Measurements from ENCODE around the gene TEX12. TPM values are rescaled to one million over a fixed set of nuclear protein-coding genes. Genes with fewer than 3 reads are reported as not detected.
"Not testable (repeated sequence)": the region's sequence is repeated elsewhere in the genome, so short reads cannot be mapped to it uniquely, and the experiment has no call there.

Gene TEX12
- total RNA-seq, 2 experiments from 2014 or later: 0.25 to 0.26 TPM

DNA sequence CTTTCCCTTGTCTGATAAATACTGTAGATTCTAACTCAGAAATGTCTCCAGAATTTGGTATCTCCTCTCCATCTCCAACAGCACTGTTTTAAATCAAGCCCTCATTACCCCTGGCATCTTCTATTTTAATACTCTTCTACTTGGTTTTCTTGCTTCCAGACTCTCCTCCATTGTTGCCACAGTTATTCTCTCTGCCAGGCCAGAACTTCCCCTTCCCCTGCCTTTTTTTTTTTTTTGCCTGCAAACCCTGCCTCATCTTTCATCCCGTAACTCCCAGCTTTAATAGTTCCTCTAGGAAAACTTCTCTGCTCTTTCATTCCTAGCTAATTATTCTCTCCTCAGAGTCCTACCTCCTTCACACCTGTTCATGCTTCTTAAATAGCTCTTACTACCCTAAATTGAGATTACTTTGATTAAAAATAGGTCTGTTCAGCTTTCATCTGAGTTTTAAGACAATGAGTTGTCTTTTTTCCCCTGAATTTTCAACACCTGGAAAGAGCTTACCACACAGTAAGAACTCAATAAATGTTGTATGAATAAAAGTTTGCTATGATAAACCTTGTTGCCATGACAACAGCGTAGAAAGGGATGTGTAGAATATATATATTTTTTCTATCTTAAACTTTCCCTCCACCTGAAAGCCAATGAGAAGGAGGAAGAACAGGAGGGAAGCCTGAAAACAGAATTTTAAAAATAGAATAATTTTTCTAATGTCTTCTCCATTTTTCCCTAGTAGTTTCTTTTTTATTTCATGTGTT lies 6.9 kb upstream of the TEX12 start:
- H3K36me3 Mint-ChIP-seq: peaks cover 2% of the 10 kb centered on the region
- H3K4me3 Mint-ChIP-seq: no peak overlapping the region
- H3K9me3 Mint-ChIP-seq: no peaks in the 10 kb centered on the region
- no peak overlapping the region for H3K27ac Mint-ChIP-seq
- DNase-seq: no peak
- H3K4me1 Mint-ChIP-seq: peaks cover 8% of the 10 kb centered on the region
- peaks cover 31% of the 10 kb centered on the region for H3K27me3 Mint-ChIP-seq

DNA sequence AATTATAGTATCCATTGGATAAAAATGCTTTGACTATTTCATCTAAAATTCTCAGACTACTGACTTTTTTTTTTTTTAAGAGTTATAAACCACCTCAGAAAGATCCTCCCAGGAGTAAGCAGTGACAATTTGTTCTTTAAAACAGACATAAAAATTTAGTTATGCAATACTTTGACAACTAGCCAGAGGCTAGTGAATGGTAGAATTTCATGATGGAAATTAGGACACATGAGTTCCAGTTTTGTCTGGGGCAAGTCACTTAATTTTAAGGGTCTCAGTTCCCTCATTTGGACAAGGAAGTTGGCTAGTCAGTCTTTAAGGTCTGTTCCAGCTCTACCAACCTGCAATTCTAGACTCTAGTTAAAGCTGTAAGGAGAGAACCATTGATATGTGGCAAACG lies 6.2 kb upstream of the TEX12 start:
- Mint-ChIP-seq H3K9me3 (no peaks in the 10 kb centered on the region), H3K4me3 (no peak overlapping the region), H3K36me3 (peaks cover 2% of the 10 kb centered on the region), H3K27ac (no peak overlapping the region), H3K27me3 (peaks cover 32% of the 10 kb centered on the region), H3K4me1 (peaks cover 8% of the 10 kb centered on the region)
- no peak for DNase-seq

DNA sequence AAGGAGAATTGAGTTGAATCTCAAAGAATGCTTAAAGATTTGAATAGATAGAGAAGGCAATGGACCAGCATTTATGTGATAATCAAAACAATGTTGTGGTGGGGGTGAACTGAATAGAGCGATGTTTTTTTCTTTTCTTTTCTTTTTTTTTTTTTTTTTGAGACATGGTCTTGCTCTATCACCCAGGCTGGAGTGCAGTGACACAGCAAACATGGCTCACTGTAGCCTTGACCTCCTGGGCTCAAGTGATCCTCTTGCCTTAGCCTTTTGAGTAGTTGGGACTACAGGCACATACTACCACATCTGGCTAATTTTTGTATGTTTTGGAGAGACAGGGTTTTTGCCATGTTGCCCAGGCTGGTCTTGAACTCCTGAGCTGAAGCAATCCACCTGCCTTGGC lies 5.0 kb upstream of the TEX12 start:
- not testable (repeated sequence) for DNase-seq, H3K36me3 Mint-ChIP-seq, H3K9me3 Mint-ChIP-seq, H3K27ac Mint-ChIP-seq, H3K4me1 Mint-ChIP-seq, H3K4me3 Mint-ChIP-seq
- H3K27me3 Mint-ChIP-seq: peaks cover 40% of the 10 kb centered on the region

DNA sequence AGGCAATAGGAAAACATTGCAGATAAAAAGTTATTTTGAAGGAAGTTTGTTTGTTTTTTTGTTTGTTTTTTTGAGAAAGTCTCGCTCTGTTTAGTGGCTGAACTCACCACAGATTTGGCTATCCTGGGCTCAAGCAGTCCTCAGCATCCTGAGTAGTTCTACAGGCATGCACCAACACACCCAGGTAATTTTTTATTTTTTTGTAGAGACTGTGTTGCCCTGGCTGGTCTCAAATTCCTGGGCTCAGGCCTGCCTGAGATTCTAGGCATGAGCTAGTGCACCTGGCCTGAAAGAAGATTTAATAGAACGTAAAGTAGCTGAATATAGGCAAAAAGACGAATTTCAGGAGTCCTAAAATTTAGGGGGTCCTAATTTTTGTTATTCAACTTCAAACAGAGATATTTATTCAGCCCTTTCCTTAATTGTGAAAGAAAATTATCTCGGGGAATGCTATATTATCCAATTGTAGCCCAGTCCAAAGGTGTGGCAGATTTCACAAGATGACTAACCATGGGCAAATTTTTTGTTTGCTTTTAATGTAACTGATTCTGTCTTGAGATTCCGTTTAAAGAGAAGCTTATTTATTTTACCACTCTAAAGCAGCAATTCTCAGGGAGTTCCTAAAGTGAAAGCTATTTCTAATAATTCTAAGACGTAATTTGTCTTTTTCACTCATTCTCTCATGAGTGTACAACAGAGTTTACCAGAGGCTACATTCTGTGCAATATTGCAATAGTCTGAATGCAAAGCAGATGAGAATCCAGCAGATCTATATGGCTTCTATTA lies 4.2 kb upstream of the TEX12 start:
- H3K36me3 Mint-ChIP-seq: peaks cover 2% of the 10 kb centered on the region
- no peak for DNase-seq
- no peak overlapping the region for H3K4me3 Mint-ChIP-seq
- H3K27ac Mint-ChIP-seq: no peak overlapping the region
- H3K27me3 Mint-ChIP-seq: peaks cover 47% of the 10 kb centered on the region
- no peaks in the 10 kb centered on the region for H3K9me3 Mint-ChIP-seq
- peaks cover 7% of the 10 kb centered on the region for H3K4me1 Mint-ChIP-seq

GRCh38 chr11:112163875-112164685 lies 3.1 kb upstream of the TEX12 start, which contains the start of gene IL18:
Gene IL18, minus strand, starts transcription at chr11:112164094. Its CDS starts 9,041 bp downstream, at chr11:112155053.
- Mint-ChIP-seq H3K27me3 (peaks cover 47% of the 10 kb centered on the region), H3K9me3 (no peaks in the 10 kb centered on the region), H3K4me3 (peak within 1 kb of the TSS; percentile 27), H3K4me1 (peaks cover 7% of the 10 kb centered on the region), H3K27ac (no peak within 1 kb of the TSS), H3K36me3 (peaks cover 2% of the 10 kb centered on the region)
- no peak for DNase-seq

DNA sequence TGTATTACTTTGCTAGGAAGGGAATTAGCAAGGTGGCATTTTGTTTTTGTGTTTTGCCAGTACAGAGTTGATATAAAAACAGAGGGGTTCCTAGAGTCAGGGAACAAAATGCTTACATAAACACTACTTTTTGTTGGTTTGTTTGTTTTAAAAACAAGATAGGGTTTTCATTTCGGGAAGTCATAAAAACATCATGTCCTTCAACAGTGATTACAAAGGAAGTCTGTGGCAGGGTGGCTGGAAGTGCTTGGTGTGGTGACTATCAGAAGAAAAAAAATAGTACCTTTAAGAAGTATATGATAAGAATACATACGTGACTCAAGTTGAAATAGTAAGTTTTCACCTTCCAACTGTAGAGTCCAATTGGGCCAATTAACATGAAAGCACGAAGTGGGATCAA lies 2.1 kb upstream of the TEX12 start:
- peaks cover 46% of the 10 kb centered on the region for H3K27me3 Mint-ChIP-seq
- DNase-seq: no peak
- no peaks in the 10 kb centered on the region for H3K9me3 Mint-ChIP-seq
- H3K4me1 Mint-ChIP-seq: peaks cover 7% of the 10 kb centered on the region
- H3K4me3 Mint-ChIP-seq: no peak overlapping the region
- no peak overlapping the region for H3K27ac Mint-ChIP-seq
- peaks cover 2% of the 10 kb centered on the region for H3K36me3 Mint-ChIP-seq

- Mint-ChIP-seq H3K36me3 (peaks cover 2% of the 10 kb centered on the region), H3K27me3 (peaks cover 44% of the 10 kb centered on the region), H3K9me3 (no peaks in the 10 kb centered on the region), H3K4me3 (no peak overlapping the region), H3K27ac (no peak overlapping the region), H3K4me1 (peaks cover 7% of the 10 kb centered on the region)
- no peak for DNase-seq
Observed at GRCh38 chr11:112166562-112166961, 610 bp upstream of the TEX12 start.

DNA sequence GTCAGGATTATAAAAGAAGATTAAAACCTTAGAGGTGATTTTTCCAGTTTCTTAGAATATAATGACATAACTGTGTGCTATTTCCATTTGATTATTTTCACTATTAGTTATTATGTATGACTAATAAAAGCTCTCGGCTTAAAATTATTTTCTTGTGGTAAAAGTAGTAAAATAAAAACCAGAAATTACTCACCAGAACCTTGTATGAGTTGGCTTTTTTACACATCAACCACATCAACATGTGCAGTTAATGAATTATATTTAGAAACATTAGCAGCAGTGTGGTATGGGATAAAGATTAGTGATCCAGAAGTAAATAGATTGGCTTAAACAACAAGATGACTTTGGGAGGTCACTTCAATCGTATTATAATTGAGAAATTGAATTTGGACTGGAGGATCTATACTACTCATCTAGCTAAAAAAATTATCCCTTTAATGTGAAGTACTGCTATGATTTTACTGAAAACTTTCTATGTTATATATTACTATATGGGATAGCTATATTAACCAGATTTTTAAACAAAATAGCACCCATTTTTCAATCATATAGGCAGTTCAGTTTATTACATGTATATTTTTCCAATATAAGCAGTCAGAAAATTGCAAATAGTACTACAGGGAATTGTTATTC lies 5.3 kb downstream of the TEX12 start:
- H3K27ac Mint-ChIP-seq: no peak overlapping the region
- peaks cover 33% of the 10 kb centered on the region for H3K27me3 Mint-ChIP-seq
- H3K4me3 Mint-ChIP-seq: no peak overlapping the region
- H3K9me3 Mint-ChIP-seq: no peaks in the 10 kb centered on the region
- H3K4me1 Mint-ChIP-seq: peaks cover 11% of the 10 kb centered on the region
- DNase-seq: no peak
- H3K36me3 Mint-ChIP-seq: no peaks in the 10 kb centered on the region

DNA sequence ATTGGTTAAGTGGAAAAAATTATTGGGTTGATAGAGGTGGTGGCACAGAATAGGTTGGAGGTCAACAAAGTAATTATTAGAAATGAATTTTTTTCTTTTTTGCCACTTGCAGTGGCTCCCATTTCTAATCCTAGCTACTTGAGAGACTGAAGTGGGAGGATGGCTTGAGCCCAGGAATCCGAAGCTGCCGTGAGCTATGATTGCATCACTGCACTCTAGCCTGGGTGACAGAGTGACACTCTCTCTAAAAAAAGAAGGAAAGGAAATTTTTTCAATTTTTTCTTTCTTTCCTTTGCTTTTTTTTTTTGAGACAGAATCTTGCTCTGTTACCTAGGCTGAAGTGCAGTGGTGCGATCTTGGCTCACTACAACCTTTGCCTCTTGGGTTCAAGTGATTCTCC lies 6.0 kb downstream of the TEX12 start:
- no peak for DNase-seq
- Mint-ChIP-seq H3K36me3 (no peaks in the 10 kb centered on the region), H3K9me3 (no peaks in the 10 kb centered on the region), H3K4me1 (peaks cover 11% of the 10 kb centered on the region), H3K27me3 (peaks cover 32% of the 10 kb centered on the region), H3K4me3 (no peak overlapping the region), H3K27ac (no peak overlapping the region)

DNA sequence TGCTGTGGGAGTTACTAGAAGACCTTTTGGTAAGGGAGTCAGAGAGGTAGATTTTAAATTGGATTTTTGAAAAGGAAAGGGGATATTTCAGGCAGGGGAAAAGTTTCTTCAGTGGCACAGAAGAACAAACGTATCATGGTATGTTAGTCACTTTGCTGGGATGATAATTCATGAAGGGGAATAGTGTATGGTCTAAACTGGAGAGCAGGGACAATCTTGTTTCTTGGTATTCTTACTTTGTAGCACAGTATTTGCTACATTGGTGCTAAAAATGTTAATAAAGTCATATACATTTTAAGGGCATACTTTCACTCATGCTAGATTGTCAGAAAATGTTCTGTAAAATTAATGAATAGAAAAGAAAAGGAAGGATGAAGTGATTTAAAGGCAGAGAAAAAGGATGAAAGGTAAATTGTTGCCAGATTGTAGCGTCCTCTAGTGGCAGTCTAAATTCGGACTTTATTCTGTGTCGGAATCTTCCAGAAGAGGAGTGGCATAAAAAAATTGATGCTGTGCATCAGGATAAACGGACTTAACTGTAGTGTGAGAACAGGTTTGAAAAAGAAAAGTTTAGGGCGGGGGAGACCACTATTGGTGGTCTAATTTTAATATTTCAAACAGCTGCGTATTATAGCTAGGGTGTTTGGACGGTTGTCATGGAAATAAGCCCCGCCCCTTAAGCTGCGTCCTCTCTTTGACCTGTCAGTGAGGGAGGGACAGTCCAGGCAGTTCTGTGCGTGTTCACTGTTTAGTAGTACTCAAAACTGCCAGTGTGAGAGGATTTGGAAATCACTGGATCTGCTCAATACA lies 7.8 kb downstream of the TEX12 start, which contains the start of gene BCO2:
Gene BCO2, plus strand, starts transcription at position 724 of the 810 bp plus-strand sequence. CDS start 90 bp downstream, outside the sequence.
- DNase-seq: peak; percentile 39
- Mint-ChIP-seq H3K27me3 (peaks cover 42% of the 10 kb centered on the region), H3K27ac (no peak within 1 kb of the TSS), H3K36me3 (no peaks in the 10 kb centered on the region), H3K4me3 (peak within 1 kb of the TSS; percentile 22), H3K4me1 (peaks cover 11% of the 10 kb centered on the region), H3K9me3 (no peaks in the 10 kb centered on the region)

GRCh38 chr11:112175599-112175952 lies 8.4 kb downstream of the TEX12 start:
- no peak overlapping the region for H3K27ac Mint-ChIP-seq

GRCh38 chr11:112176077-112176476 lies 8.9 kb downstream of the TEX12 start:
- peaks cover 11% of the 10 kb centered on the region for H3K4me1 Mint-ChIP-seq
- no peak for DNase-seq
- peaks cover 44% of the 10 kb centered on the region for H3K27me3 Mint-ChIP-seq
- H3K4me3 Mint-ChIP-seq: no peak overlapping the region
- no peaks in the 10 kb centered on the region for H3K9me3 Mint-ChIP-seq
- H3K36me3 Mint-ChIP-seq: no peaks in the 10 kb centered on the region
- H3K27ac Mint-ChIP-seq: no peak overlapping the region

More at GRCh38 chr11:112175599-112175952, 8.4 kb downstream of the TEX12 start:
- peak overlapping the region; percentile 22 for H3K4me3 Mint-ChIP-seq
- H3K27me3 Mint-ChIP-seq: peaks cover 44% of the 10 kb centered on the region
- DNase-seq: no peak
- no peaks in the 10 kb centered on the region for H3K36me3 Mint-ChIP-seq
- H3K9me3 Mint-ChIP-seq: no peaks in the 10 kb centered on the region
- H3K4me1 Mint-ChIP-seq: peaks cover 11% of the 10 kb centered on the region

GRCh38 chr11:112177589-112177988 lies 10.4 kb downstream of the TEX12 start:
- H3K9me3 Mint-ChIP-seq: no peaks in the 10 kb centered on the region
- peaks cover 47% of the 10 kb centered on the region for H3K27me3 Mint-ChIP-seq
- no peak for DNase-seq
- no peak overlapping the region for H3K4me3 Mint-ChIP-seq
- no peak overlapping the region for H3K27ac Mint-ChIP-seq
- H3K36me3 Mint-ChIP-seq: peaks cover 2% of the 10 kb centered on the region
- H3K4me1 Mint-ChIP-seq: peaks cover 9% of the 10 kb centered on the region

DNA sequence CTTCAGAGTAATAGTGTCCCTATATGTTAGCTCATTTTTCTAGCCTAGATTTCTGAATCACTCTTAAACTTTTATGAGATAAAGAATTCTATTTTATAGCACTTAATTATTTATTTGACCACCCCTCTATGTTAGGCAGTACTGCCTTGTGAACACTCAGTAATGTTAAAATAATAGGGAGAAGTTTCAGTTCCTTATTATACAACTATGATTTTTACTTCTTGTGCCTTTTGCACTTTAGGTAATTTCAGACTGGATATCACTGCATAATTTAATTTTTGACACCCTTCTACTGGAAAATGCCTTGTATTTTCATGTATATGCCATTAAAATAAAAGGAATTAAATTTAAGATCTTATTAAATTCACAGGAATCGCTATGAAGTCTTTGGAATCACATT lies 11.3 kb downstream of the TEX12 start:
- H3K4me3 Mint-ChIP-seq: no peak overlapping the region
- H3K27me3 Mint-ChIP-seq: peaks cover 47% of the 10 kb centered on the region
- H3K36me3 Mint-ChIP-seq: peaks cover 2% of the 10 kb centered on the region
- DNase-seq: no peak
- H3K4me1 Mint-ChIP-seq: peaks cover 9% of the 10 kb centered on the region
- no peaks in the 10 kb centered on the region for H3K9me3 Mint-ChIP-seq
- no peak overlapping the region for H3K27ac Mint-ChIP-seq
